Activated T-helper 1 cell treated with anti-CD3 and anti-CD28 coated beads, Interleukin-12 subunit alpha, Interleukin-12 subunit beta, Interleukin-2, Interleukin-4 antibody, amounts not matched to agents 30 ng/mL and 10 ng/mL and 1 ng/mL, durations not matched to agents 14 hours and 24 hours and 36 hours (primary cell): Measurements from ENCODE around the gene AGAP1. TPM values are rescaled to one million over a fixed set of nuclear protein-coding genes. Genes with fewer than 3 reads are reported as not detected.

ENCODE experiments used
- DNase-seq: peaks from one replicate; pipeline ENCODE4 v3.0.0; 2021; ENCODE audit warnings: low spot score
- H3K27ac Mint-ChIP-seq: one replicate; pipeline ENCODE4 v1.8.0; 2021; ENCODE audit warnings: mild to moderate bottlenecking, mixed read lengths
- H3K27me3 Mint-ChIP-seq: one replicate; pipeline ENCODE4 v1.8.0; 2022; ENCODE audit warnings: mild to moderate bottlenecking, moderate library complexity, mixed read lengths; ENCODE audit not compliant: insufficient read depth
- H3K36me3 Mint-ChIP-seq: one replicate; pipeline ENCODE4 v1.8.0; 2021; ENCODE audit warnings: low read depth, mixed read lengths
- H3K4me1 Mint-ChIP-seq: one replicate; pipeline ENCODE4 v1.8.0; 2021; ENCODE audit warnings: low read depth, mixed read lengths
- H3K4me3 Mint-ChIP-seq: one replicate; pipeline ENCODE4 v1.8.0; 2021; ENCODE audit warnings: mild to moderate bottlenecking, moderate library complexity, mixed read lengths
- H3K9me3 Mint-ChIP-seq: one replicate; pipeline ENCODE4 v1.8.0; 2021; ENCODE audit warnings: mixed read lengths
- intact Hi-C: fragments of 100-400 bp; cut with micrococcal nuclease; formaldehyde crosslinking; loops from one replicate; pipeline ENCODE4 v1.15.1; 2024
- total RNA-seq: library from RNA; stranded (reverse); gene quantifications from 2 replicates; pipeline ENCODE4 v1.2.3, GENCODE V29; 2022

Gene AGAP1
- total RNA-seq, 1 donor from 2014 or later: 2.0 TPM

- no peaks in the 10 kb centered on the region for H3K4me1 Mint-ChIP-seq
- no peak overlapping the region for H3K4me3 Mint-ChIP-seq
- intact Hi-C loops: no loop called here
- DNase-seq: no peak
- no peaks in the 10 kb centered on the region for H3K36me3 Mint-ChIP-seq
- H3K27ac Mint-ChIP-seq: no peak overlapping the region
- no peaks in the 10 kb centered on the region for H3K9me3 Mint-ChIP-seq
- no peaks in the 10 kb centered on the region for H3K27me3 Mint-ChIP-seq
Observed at GRCh38 chr2:235850771-235851551, 357.1 kb downstream of the AGAP1 start.

GRCh38 chr2:235851828-235852525 is 358.1 kb downstream of the AGAP1 start:
- no peak for DNase-seq
- Mint-ChIP-seq H3K4me1 (no peaks in the 10 kb centered on the region), H3K27ac (no peak overlapping the region), H3K27me3 (no peaks in the 10 kb centered on the region), H3K36me3 (no peaks in the 10 kb centered on the region), H3K9me3 (no peaks in the 10 kb centered on the region), H3K4me3 (no peak overlapping the region)
- intact Hi-C loops: no loop called here

GRCh38 chr2:235852526-235852920 is 358.7 kb downstream of the AGAP1 start:
- H3K36me3 Mint-ChIP-seq: no peaks in the 10 kb centered on the region
- H3K4me1 Mint-ChIP-seq: no peaks in the 10 kb centered on the region
- no peaks in the 10 kb centered on the region for H3K27me3 Mint-ChIP-seq

DNA sequence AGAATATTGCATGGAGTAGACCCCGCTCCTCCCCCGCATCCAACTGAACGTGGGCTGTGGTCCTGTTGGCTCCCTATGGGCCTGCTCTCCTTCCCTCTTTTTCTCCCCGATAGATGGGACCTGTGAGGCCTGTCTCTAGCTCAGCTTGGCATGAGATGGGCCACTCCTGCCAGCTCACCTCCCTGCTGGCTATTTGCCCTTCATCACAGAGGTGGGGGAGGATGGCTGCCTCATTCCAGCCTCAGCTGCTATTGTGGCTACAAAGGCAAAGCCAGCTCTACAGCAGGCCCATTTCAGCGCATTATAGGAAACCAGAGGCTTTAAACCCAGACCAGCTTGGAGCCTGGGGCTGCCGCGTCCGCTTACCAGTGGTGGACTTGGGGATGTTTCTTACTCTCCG is 360.4 kb downstream of the AGAP1 start:
- no peaks in the 10 kb centered on the region for H3K27me3 Mint-ChIP-seq
- H3K4me1 Mint-ChIP-seq: no peaks in the 10 kb centered on the region
- no peak for DNase-seq
- H3K36me3 Mint-ChIP-seq: no peaks in the 10 kb centered on the region
- intact Hi-C loops: no loop called here
- no peak overlapping the region for H3K4me3 Mint-ChIP-seq
- no peaks in the 10 kb centered on the region for H3K9me3 Mint-ChIP-seq
- no peak overlapping the region for H3K27ac Mint-ChIP-seq

More at GRCh38 chr2:235852526-235852920, 358.7 kb downstream of the AGAP1 start:
- no peaks in the 10 kb centered on the region for H3K9me3 Mint-ChIP-seq
- DNase-seq: no peak
- H3K27ac Mint-ChIP-seq: no peak overlapping the region
- H3K4me3 Mint-ChIP-seq: no peak overlapping the region
- intact Hi-C loops: no loop called here

DNA sequence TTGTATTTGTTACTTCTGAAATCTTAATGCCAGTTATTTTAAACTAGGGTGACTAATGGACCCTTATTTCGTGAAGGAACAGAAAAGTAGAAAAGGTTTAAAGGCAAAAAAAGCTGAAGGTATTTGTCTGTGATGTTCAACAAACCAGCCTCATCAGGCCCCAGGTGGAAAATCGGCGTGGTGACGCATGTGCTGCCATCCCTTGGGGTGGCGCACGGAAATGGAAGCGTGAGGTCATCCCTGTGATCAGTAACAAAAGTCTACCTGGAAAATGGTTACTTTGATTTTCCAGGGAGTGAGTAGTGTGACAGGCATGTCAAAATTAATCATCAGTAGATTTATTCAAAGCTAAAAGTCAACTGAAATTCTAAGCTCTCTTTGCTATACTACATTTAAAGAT is 361.2 kb downstream of the AGAP1 start:
- no peaks in the 10 kb centered on the region for H3K4me1 Mint-ChIP-seq
- H3K4me3 Mint-ChIP-seq: no peak overlapping the region
- no peaks in the 10 kb centered on the region for H3K36me3 Mint-ChIP-seq
- intact Hi-C loops: no loop called here
- H3K27me3 Mint-ChIP-seq: no peaks in the 10 kb centered on the region
- DNase-seq: no peak
- no peak overlapping the region for H3K27ac Mint-ChIP-seq
- H3K9me3 Mint-ChIP-seq: no peaks in the 10 kb centered on the region

DNA sequence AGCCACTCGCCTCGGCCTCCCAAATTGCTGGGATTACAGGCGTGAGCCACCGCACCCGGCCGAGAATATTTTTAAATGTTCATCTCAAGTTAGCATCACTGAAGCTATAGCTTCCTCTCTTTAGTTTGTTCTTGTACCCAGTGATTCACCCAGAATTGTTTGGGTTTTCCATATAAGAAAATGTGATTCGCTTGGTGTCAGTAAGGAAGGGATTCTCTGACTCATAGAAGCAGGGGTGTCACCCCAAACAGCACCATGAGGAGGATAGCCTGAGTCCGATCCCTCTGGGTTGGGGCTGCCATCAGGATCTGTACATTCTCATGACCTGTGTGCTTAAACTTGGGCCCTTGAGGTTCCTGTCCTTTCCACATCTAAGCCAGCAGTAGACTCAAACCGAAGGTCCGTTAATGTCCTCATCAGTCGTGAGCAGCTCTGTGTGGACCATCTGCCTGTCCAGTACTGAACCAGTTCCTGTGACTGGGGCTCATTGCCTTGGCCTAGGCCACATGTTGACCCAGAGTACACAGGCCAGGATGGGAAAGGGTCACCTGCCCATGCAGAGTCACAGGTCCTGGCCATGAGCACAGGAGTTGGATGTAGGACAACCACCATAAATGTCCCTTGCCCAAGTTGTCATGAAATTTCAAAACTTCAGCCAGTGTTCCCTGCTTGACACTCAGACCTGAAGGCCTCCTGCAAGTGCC is 362.5 kb downstream of the AGAP1 start:
- Mint-ChIP-seq H3K27me3 (no peaks in the 10 kb centered on the region), H3K4me3 (no peak overlapping the region), H3K36me3 (no peaks in the 10 kb centered on the region), H3K27ac (no peak overlapping the region), H3K9me3 (no peaks in the 10 kb centered on the region), H3K4me1 (no peaks in the 10 kb centered on the region)
- DNase-seq: no peak
- intact Hi-C loops: no loop called here

DNA sequence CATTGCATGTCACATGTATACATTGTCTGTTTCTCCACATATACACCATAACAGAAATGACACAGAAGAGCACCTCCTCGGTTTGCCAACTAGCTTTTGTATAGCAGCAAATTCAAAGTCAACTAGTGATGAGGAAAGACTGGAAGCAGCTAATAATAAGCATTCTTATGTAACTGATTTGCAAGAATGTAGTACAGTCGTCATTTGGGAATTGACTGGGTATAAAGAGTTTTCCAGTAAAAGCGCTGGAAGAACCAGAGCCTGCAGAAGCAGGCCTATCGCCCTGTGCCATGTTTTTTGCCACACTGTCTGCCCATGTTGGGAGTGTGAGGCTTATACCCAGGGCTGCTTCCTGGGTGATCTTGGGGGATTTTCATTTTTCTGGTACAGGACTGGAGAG is 363.8 kb downstream of the AGAP1 start:
- intact Hi-C loops: no loop called here
- Mint-ChIP-seq H3K36me3 (no peaks in the 10 kb centered on the region), H3K27me3 (no peaks in the 10 kb centered on the region), H3K4me3 (no peak overlapping the region), H3K4me1 (no peaks in the 10 kb centered on the region), H3K9me3 (no peaks in the 10 kb centered on the region), H3K27ac (no peak overlapping the region)
- no peak for DNase-seq

GRCh38 chr2:235858881-235859280 is 365.0 kb downstream of the AGAP1 start:
- H3K4me1 Mint-ChIP-seq: no peaks in the 10 kb centered on the region
- H3K4me3 Mint-ChIP-seq: no peak overlapping the region
- H3K36me3 Mint-ChIP-seq: no peaks in the 10 kb centered on the region
- peaks cover 2% of the 10 kb centered on the region for H3K27me3 Mint-ChIP-seq
- H3K9me3 Mint-ChIP-seq: no peaks in the 10 kb centered on the region
- DNase-seq: no peak
- intact Hi-C loops: no loop called here
- H3K27ac Mint-ChIP-seq: no peak overlapping the region

- Mint-ChIP-seq H3K27me3 (peaks cover 5% of the 10 kb centered on the region), H3K36me3 (no peaks in the 10 kb centered on the region), H3K4me3 (no peak overlapping the region), H3K4me1 (no peaks in the 10 kb centered on the region), H3K9me3 (no peaks in the 10 kb centered on the region), H3K27ac (no peak overlapping the region)
- DNase-seq: no peak
- intact Hi-C loops: no loop called here
Observed at GRCh38 chr2:235859651-235860050, 365.8 kb downstream of the AGAP1 start.

DNA sequence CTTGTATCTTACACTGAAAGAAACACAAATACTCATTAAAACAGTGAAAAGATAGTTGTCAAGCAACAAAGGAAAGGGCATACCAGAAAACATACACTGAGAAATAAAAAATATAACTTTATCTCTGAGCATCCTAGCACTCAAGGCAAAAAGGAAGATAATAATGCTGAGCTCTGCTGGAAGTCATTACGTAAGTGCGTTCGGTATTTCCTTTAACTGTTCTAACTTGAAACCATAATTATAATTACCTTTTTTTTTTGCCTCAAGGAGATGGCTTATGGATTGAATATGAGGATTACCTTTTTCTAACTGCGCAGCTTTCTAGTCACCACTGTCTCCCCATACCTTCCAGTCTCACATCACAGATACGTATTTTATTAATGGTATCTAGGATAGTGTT is 366.3 kb downstream of the AGAP1 start:
- DNase-seq: no peak
- intact Hi-C loops: no loop called here
- no peaks in the 10 kb centered on the region for H3K36me3 Mint-ChIP-seq
- no peak overlapping the region for H3K4me3 Mint-ChIP-seq
- peaks cover 6% of the 10 kb centered on the region for H3K27me3 Mint-ChIP-seq
- no peaks in the 10 kb centered on the region for H3K4me1 Mint-ChIP-seq
- H3K27ac Mint-ChIP-seq: no peak overlapping the region
- H3K9me3 Mint-ChIP-seq: no peaks in the 10 kb centered on the region

DNA sequence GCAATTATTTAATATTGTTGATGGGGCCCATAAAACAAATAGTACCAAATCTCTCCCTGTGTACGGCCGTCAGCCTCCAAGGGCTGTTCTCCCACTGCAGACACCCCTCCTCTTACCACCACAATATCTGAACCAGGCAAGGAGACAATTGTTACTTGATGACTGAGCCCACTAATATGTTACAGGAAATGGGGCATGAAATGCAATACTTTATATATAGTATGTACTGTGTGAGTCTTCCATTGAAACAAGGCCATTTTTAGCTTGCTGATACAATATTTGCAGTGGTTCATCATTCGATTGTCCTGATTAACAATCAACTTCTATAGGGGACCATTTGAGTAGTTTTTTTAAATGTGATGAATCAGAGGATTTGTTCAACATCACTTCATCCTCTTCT is 367.0 kb downstream of the AGAP1 start:
- Mint-ChIP-seq H3K27me3 (peaks cover 6% of the 10 kb centered on the region), H3K4me1 (no peaks in the 10 kb centered on the region), H3K36me3 (no peaks in the 10 kb centered on the region), H3K9me3 (no peaks in the 10 kb centered on the region), H3K4me3 (no peak overlapping the region), H3K27ac (no peak overlapping the region)
- intact Hi-C loops: no loop called here
- no peak for DNase-seq

DNA sequence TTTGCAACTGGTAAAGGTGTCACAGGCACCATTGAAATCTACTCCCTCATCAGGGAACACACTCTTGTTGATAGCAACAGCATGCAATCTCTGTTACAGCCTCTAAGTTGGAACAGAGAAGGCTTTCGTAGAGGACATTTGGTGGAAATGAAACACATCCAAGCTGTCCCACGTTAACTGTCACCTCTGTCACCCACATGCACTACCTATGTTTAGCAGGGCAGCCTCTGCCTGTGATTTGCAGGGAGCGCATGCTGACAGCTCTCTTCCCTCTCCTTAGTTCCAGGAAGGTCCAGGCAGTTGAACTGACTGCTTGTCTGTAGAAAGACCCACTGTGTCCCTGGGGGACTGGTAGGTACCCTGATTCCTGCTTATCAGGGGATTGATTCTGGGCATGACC is 367.5 kb downstream of the AGAP1 start:
- DNase-seq: no peak
- intact Hi-C loops: no loop called here
- Mint-ChIP-seq H3K4me3 (no peak overlapping the region), H3K9me3 (no peaks in the 10 kb centered on the region), H3K4me1 (no peaks in the 10 kb centered on the region), H3K27me3 (peaks cover 9% of the 10 kb centered on the region), H3K27ac (no peak overlapping the region), H3K36me3 (no peaks in the 10 kb centered on the region)

DNA sequence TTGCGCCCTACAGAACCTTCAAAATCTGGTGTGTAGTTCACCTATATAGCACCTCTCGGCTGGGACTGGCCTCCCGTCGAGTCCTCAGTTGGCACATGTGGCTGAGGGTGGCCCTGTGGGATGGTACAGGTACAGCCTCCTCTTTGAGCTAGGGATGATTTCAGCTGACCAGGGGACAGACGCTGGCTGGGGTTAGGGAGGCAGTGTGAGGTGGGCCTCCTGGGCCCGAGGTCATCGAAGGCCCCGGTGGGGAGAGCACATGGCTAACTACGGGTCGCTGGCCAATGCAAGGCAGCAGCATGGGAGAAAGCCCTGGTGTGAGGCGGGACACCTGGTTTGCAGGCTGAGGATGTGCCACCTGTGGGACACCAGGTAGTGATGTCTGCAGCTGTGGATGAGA is 369.6 kb downstream of the AGAP1 start:
- no peaks in the 10 kb centered on the region for H3K4me1 Mint-ChIP-seq
- H3K27me3 Mint-ChIP-seq: peaks cover 9% of the 10 kb centered on the region
- intact Hi-C loops: no loop called here
- no peak for DNase-seq
- H3K9me3 Mint-ChIP-seq: no peaks in the 10 kb centered on the region
- no peaks in the 10 kb centered on the region for H3K36me3 Mint-ChIP-seq
- no peak overlapping the region for H3K27ac Mint-ChIP-seq
- H3K4me3 Mint-ChIP-seq: no peak overlapping the region
